Peyer's patch (tissue), 4 donors: ENCODE data around the gene TRAPPC10. TPM values are rescaled to one million over a fixed set of nuclear protein-coding genes. Genes with fewer than 3 reads are reported as not detected.

ENCODE experiments used
- DNase-seq, 3 donors: peaks; one replicate each; pipeline ENCODE4 v3.0.0-alpha.2; 2017 to 2019
- H3K27ac ChIP-seq, 4 donors: fragments of 200-600 bp; sonication (generic); one replicate each; pipeline ENCODE4 v1.5.1; 2016 to 2019
- H3K27me3 ChIP-seq, 2 donors: fragments of 200-600 bp; sonication (generic); one replicate each; pipeline ENCODE4 v1.5.1; 2019
- H3K36me3 ChIP-seq, 3 donors: fragments of 200-600 bp; sonication (generic); one replicate each; pipeline ENCODE4 v1.5.1; 2016 to 2019
- H3K4me1 ChIP-seq, 4 donors: fragments of 200-600 bp; sonication (generic); one replicate each; pipeline ENCODE4 v1.5.1; 2016 to 2019
- H3K4me3 ChIP-seq, 4 donors: fragments of 200-600 bp; sonication (generic); 1 replicate in 3 of 4; 2 replicates in 1 of 4; pipeline ENCODE4 v1.5.1; 2016 to 2019; ENCODE audit warnings: mild to moderate bottlenecking in 1 of 4
- H3K9me3 ChIP-seq, 4 donors: fragments of 200-600 bp; sonication (generic); one replicate each; pipeline ENCODE4 v1.5.1; 2016 to 2019; ENCODE audit warnings: mild to moderate bottlenecking in 1 of 4
- CTCF ChIP-seq, 6 experiments: fragments of 450-650 bp in 4 of 6; fragments of 200-600 bp in 2 of 6; sonication (generic) in 1 of 6; IDR thresholded peaks; one replicate each; pipeline ENCODE4 v1.5.1; 2017 to 2019; ENCODE audit warnings: antibody characterized with exemption in 6 of 6, mild to moderate bottlenecking in 3 of 6, moderate library complexity in 1 of 6
- POLR2A ChIP-seq, 2 donors: fragments of 450-650 bp; IDR thresholded peaks; one replicate each; pipeline ENCODE4 v1.5.1; 2017; ENCODE audit warnings: antibody characterized with exemption in 2 of 2, mild to moderate bottlenecking in 2 of 2, moderate library complexity in 2 of 2
- total RNA-seq, 4 donors: library from RNA; depleted of rRNA; stranded (reverse); fragments of >200 nt; gene quantifications; one replicate each; pipeline ENCODE4 v1.1.0, GENCODE V29; 2016

TRAPPC10 gene
- total RNA-seq, 4 donors from 2014 or later, result 62.2 to 153 (median 93.0) TPM

DNA sequence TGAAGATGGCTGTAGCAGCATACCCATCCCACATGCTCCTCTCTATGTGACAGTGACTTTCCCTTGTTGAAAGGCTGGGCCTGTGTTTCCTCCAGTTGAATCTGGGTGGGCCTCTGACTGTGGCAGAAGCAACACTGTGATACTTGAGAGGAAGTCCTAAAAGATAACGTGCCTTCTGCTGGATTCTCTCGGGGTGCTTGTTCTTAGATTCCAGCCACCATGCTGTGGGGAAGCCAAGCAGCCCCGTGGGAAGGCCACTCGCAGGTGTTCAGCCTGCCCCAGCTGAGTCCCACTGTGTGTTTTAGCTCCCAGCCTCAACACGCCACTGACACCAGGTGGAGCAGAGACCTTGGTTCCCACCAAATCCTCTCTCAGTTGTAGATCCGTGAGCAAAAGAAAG is 31.5 kb downstream of the TRAPPC10 start:
- Histone ChIP-seq H3K36me3 (peaks cover 0 to 24% (median 0%) of the 10 kb centered on the region in 3 donors), H3K27ac (no peak overlapping the region), H3K4me1 (no peaks in the 10 kb centered on the region), H3K4me3 (no peak overlapping the region), H3K9me3 (no peaks in the 10 kb centered on the region), H3K27me3 (no peaks in the 10 kb centered on the region)
- DNase-seq, result no peak
- TF ChIP-seq CTCF (IDR thresholded peaks at IDR 0.05), result no peak
- no peak for TF ChIP-seq POLR2A (IDR thresholded peaks at IDR 0.05)

DNA sequence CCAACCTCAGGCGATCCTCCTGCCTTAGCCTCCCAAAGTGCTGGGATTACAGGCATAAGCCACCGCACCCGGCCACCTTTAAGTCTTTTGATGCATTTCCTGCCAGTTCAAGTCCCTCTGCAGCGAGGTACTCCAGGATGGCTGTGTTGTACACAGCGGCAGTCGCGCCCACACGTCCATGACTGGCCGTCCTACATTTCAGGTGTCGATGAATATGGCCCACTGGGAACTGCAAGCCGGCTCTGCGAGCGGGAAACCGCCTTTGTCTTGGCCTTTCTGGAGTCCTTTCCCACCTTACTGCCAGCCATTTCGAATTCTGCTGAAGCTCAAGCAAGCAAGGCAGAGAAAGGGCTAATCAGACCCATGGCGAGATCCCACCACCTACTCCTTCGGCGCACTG is 34.6 kb downstream of the TRAPPC10 start:
- H3K4me1 ChIP-seq, result peaks cover 0 to 8% (median 0%) of the 10 kb centered on the region in 4 donors
- no peak overlapping the region for H3K4me3 ChIP-seq
- H3K27me3 ChIP-seq, result no peaks in the 10 kb centered on the region
- H3K27ac ChIP-seq, result no peak overlapping the region
- TF ChIP-seq CTCF (IDR thresholded peaks at IDR 0.05) (no peak), POLR2A (IDR thresholded peaks at IDR 0.05) (no peak)
- no peak for DNase-seq
- peaks cover 0 to 18% (median 0%) of the 10 kb centered on the region in 3 donors for H3K36me3 ChIP-seq
- no peaks in the 10 kb centered on the region for H3K9me3 ChIP-seq

GRCh38 chr21:44047996-44048560 is 36.0 kb downstream of the TRAPPC10 start:
- Histone ChIP-seq H3K27me3 (no peaks in the 10 kb centered on the region), H3K4me3 (no peak overlapping the region), H3K36me3 (peaks cover 0 to 25% (median 0%) of the 10 kb centered on the region in 3 donors), H3K27ac (no peak overlapping the region), H3K9me3 (no peaks in the 10 kb centered on the region), H3K4me1 (peaks cover 0 to 14% (median 0%) of the 10 kb centered on the region in 4 donors)
- TF ChIP-seq CTCF (IDR thresholded peaks at IDR 0.05), result no peak
- TF ChIP-seq POLR2A (IDR thresholded peaks at IDR 0.05), result no peak
- DNase-seq, result no peak

DNA sequence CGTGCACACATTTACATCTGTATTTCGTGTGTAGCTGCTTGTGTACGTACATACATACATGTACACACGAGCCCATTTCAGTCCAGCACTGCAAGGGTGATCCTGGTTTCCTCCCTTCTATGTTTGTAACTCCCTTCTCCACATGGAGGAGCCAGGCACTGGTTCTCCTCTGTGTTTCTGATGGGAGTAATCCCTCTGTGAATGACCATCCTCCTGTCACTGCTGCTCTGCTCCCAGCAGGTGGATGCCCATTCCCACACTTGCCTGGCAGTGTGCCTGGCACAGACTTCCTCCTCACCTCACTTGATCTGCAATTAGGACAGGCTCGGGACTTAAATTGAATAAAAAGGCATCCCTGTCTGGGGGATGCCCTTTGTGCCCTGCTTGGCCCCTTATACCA is 37.1 kb downstream of the TRAPPC10 start:
- Histone ChIP-seq H3K9me3 (no peaks in the 10 kb centered on the region), H3K36me3 (peaks cover 0 to 35% (median 0%) of the 10 kb centered on the region in 3 donors), H3K27ac (no peak overlapping the region), H3K4me1 (peaks cover 0 to 15% (median 0%) of the 10 kb centered on the region in 4 donors), H3K4me3 (no peak overlapping the region), H3K27me3 (no peaks in the 10 kb centered on the region)
- no peak for DNase-seq
- TF ChIP-seq CTCF (IDR thresholded peaks at IDR 0.05) (no peak), POLR2A (IDR thresholded peaks at IDR 0.05) (no peak)

DNA sequence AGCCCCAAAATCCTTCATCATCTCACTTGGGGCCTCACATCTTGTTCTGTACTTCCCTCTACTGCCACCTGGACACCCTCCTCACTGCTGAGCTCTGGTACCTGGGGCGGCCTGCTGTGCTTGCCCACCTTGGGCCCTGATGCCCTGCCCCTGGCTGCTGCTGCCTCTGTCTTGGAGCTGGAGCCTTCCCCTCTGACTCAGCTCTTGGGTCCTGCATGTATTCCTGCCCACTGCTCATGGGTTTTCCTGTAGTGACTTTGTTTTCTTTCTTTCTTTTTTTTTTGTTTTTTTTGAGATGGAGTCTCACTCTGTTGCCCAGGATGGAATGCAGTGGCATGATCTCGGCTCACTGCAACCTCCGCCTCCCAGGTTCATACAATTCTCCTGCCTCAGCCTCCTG is 37.5 kb downstream of the TRAPPC10 start:
- Histone ChIP-seq H3K27ac (no peak overlapping the region), H3K27me3 (no peaks in the 10 kb centered on the region), H3K36me3 (peaks cover 0 to 35% (median 0%) of the 10 kb centered on the region in 3 donors), H3K4me1 (peaks cover 0 to 15% (median 0%) of the 10 kb centered on the region in 4 donors), H3K4me3 (no peak overlapping the region), H3K9me3 (no peaks in the 10 kb centered on the region)
- DNase-seq, result no peak
- TF ChIP-seq POLR2A (IDR thresholded peaks at IDR 0.05) (no peak), CTCF (IDR thresholded peaks at IDR 0.05) (no peak)
